HL-60/S4 treated with retinoic acid at 250 ng/mL for 4 days and 3 days (cell line): Measurements from ENCODE around the gene CASZ1.

ENCODE experiments used
- in situ Hi-C: fragments of 300-500 bp; cut with MboI; formaldehyde crosslinking; loops from 2 replicates; pipeline ENCODE4 v1.7.0; 2022; ENCODE audit warnings: low sequenced_read_pairs

The CASZ1 gene

GRCh38 chr1:10710489-10710888, 86.0 kb downstream of the CASZ1 start:
- in situ Hi-C loops, result no loop called here

GRCh38 chr1:10709646-10710045, 86.8 kb downstream of the CASZ1 start:
- in situ Hi-C loops, result no loop called here

- in situ Hi-C loops, result no loop called here
Measured at GRCh38 chr1:10709165-10709564, 87.3 kb downstream of the CASZ1 start.

GRCh38 chr1:10708757-10709156, 87.7 kb downstream of the CASZ1 start:
- in situ Hi-C loops, result no loop called here

GRCh38 chr1:10707208-10707607, 89.2 kb downstream of the CASZ1 start:
- in situ Hi-C loops, result no loop called here

- in situ Hi-C loops, result no loop called here
Measured at GRCh38 chr1:10706376-10706913, 90.0 kb downstream of the CASZ1 start.

- in situ Hi-C loops, result no loop called here
Measured at GRCh38 chr1:10705953-10706352, 90.5 kb downstream of the CASZ1 start.

GRCh38 chr1:10704368-10704882, 92.0 kb downstream of the CASZ1 start:
- in situ Hi-C loops, result no loop called here

GRCh38 chr1:10703702-10704101, 92.7 kb downstream of the CASZ1 start:
- in situ Hi-C loops, result no loop called here

GRCh38 chr1:10701145-10701544, 95.3 kb downstream of the CASZ1 start:
- in situ Hi-C loops, result no loop called here

GRCh38 chr1:10699470-10699835, 97.0 kb downstream of the CASZ1 start:
- in situ Hi-C loops, result no loop called here

GRCh38 chr1:10698726-10699469, 97.5 kb downstream of the CASZ1 start:
- in situ Hi-C loops, result no loop called here

- in situ Hi-C loops, result no loop called here
Measured at GRCh38 chr1:10697621-10698160, 98.8 kb downstream of the CASZ1 start.

GRCh38 chr1:10696977-10697376, 99.5 kb downstream of the CASZ1 start:
- in situ Hi-C loops, result no loop called here

- in situ Hi-C loops, result no loop called here
Measured at GRCh38 chr1:10694633-10695627, 101.5 kb downstream of the CASZ1 start.

GRCh38 chr1:10694274-10694632, 102.2 kb downstream of the CASZ1 start:
- in situ Hi-C loops, result no loop called here

GRCh38 chr1:10693497-10694273, 102.8 kb downstream of the CASZ1 start:
- in situ Hi-C loops, result no loop called here

- in situ Hi-C loops, result no loop called here
Measured at GRCh38 chr1:10693152-10693496, 103.3 kb downstream of the CASZ1 start.

GRCh38 chr1:10692401-10693021, 103.9 kb downstream of the CASZ1 start:
- in situ Hi-C loops, result no loop called here

GRCh38 chr1:10691740-10692125, 104.7 kb downstream of the CASZ1 start:
- in situ Hi-C loops, result no loop called here
